Activated T-cell treated with anti-CD3 and anti-CD28 coated beads for 48 hours (primary cell): ENCODE results near the gene GIT2.

Experiments
- DNase-seq: peaks from one replicate; pipeline ENCODE4 v3.0.0-alpha.2; 2020; ENCODE audit warnings: low read depth

Gene GIT2

GRCh38 chr12:109968801-109969200 is 27.4 kb downstream of the GIT2 start:
- DNase-seq: no peak

GRCh38 chr12:109968032-109968420 is 28.1 kb downstream of the GIT2 start:
- DNase-seq: no peak

GRCh38 chr12:109967383-109968031 is 28.7 kb downstream of the GIT2 start:
- DNase-seq: no peak

GRCh38 chr12:109966546-109966945 is 29.6 kb downstream of the GIT2 start:
- DNase-seq: no peak

- DNase-seq: no peak
Measured at GRCh38 chr12:109963743-109964429, 32.3 kb downstream of the GIT2 start.

- DNase-seq: no peak
Measured at GRCh38 chr12:109963330-109963729, 32.8 kb downstream of the GIT2 start.

- DNase-seq: no peak
Measured at GRCh38 chr12:109962398-109962797, 33.8 kb downstream of the GIT2 start.

GRCh38 chr12:109961612-109962011 is 34.6 kb downstream of the GIT2 start:
- no peak for DNase-seq

GRCh38 chr12:109961201-109961600 is 35.0 kb downstream of the GIT2 start:
- no peak for DNase-seq

GRCh38 chr12:109959411-109960093 is 36.6 kb downstream of the GIT2 start:
- DNase-seq: no peak

- DNase-seq: no peak
Measured at GRCh38 chr12:109958374-109958773, 37.8 kb downstream of the GIT2 start.

- no peak for DNase-seq
Measured at GRCh38 chr12:109953656-109954055, 42.5 kb downstream of the GIT2 start.

- no peak for DNase-seq
Measured at GRCh38 chr12:109952873-109953272, 43.3 kb downstream of the GIT2 start.

- no peak for DNase-seq
Measured at GRCh38 chr12:109952160-109952858, 43.9 kb downstream of the GIT2 start.

GRCh38 chr12:109951751-109952150 is 44.4 kb downstream of the GIT2 start:
- DNase-seq: no peak

GRCh38 chr12:109951136-109951535 is 45.0 kb downstream of the GIT2 start:
- DNase-seq: no peak

- no peak for DNase-seq
Measured at GRCh38 chr12:109950625-109951024, 45.5 kb downstream of the GIT2 start.

GRCh38 chr12:109949089-109949488 is 47.1 kb downstream of the GIT2 start:
- DNase-seq: no peak

- DNase-seq: no peak
Measured at GRCh38 chr12:109948368-109948767, 47.8 kb downstream of the GIT2 start.

GRCh38 chr12:109947521-109947920 is 48.6 kb downstream of the GIT2 start:
- no peak for DNase-seq

GRCh38 chr12:109946913-109947312 is 49.3 kb downstream of the GIT2 start:
- DNase-seq: no peak

- DNase-seq: no peak
Measured at GRCh38 chr12:109946505-109946904, 49.7 kb downstream of the GIT2 start.
